Measurements from ENCODE around the gene B4GALNT4.
A peak's percentile ranks its signal among the peaks of the same experiment; 100 is the strongest.

DNA sequence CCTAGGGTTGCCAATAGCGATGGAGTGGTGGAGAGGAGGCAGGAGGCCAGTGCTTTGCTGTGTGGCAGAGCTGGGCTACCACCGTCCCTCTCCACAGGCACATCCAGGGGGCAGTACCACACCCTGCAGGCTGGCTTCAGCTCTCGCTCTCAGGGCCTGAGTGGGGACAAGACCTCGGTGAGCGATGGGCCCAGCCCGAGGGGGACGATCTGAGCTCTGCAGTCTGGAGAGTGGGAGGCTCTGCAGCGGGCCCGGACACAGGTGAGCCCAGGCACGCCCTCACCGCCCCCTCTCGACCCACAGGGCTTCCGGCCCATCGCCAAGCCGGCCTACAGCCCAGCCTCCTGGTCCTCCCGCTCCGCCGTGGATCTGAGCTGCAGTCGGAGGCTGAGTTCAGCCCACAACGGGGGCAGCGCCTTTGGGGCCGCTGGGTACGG is 27.2 kb downstream of the B4GALNT4 start:
- TF ChIP-seq, protein P1, sequence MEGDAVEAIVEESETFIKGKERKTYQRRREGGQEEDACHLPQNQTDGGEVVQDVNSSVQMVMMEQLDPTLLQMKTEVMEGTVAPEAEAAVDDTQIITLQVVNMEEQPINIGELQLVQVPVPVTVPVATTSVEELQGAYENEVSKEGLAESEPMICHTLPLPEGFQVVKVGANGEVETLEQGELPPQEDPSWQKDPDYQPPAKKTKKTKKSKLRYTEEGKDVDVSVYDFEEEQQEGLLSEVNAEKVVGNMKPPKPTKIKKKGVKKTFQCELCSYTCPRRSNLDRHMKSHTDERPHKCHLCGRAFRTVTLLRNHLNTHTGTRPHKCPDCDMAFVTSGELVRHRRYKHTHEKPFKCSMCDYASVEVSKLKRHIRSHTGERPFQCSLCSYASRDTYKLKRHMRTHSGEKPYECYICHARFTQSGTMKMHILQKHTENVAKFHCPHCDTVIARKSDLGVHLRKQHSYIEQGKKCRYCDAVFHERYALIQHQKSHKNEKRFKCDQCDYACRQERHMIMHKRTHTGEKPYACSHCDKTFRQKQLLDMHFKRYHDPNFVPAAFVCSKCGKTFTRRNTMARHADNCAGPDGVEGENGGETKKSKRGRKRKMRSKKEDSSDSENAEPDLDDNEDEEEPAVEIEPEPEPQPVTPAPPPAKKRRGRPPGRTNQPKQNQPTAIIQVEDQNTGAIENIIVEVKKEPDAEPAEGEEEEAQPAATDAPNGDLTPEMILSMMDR (IDR thresholded peaks at IDR 0.05) = peak in 2 of 4 experiments; percentile 14 to 15
- no peak for TF ChIP-seq POLR2A (IDR thresholded peaks at IDR 0.05)
- no peak for TF ChIP-seq EP300 (IDR thresholded peaks at IDR 0.05)
- no peak for TF ChIP-seq POLR2AphosphoS5 (IDR thresholded peaks at IDR 0.05)
